Small intestine (tissue), 7 donors: ENCODE measurements around the gene IL1RN. TPM values are rescaled to one million over a fixed set of nuclear protein-coding genes. Genes with fewer than 3 reads are reported as not detected.
"Not testable (repeated sequence)": the region's sequence is repeated elsewhere in the genome, so short reads cannot be mapped to it uniquely, and the experiment has no call there.

ENCODE experiments used
- DNase-seq, 2 donors: peaks; one replicate each; pipeline versions ENCODE4 v3.0.0 to v3.0.0-alpha.2; 2013
- FAIRE-seq: peaks from 2 replicates; lab custom pipeline; 2012; peaks lifted over from hg19 to GRCh38; lab: Jason Lieb, UNC
- H3K27ac ChIP-seq, 3 donors: one replicate each; pipeline ENCODE4 v1.5.1; 2013; ENCODE audit warnings: low read length in 2 of 3, mild to moderate bottlenecking in 2 of 3, control low read depth in 1 of 3, inconsistent platforms in 1 of 3, low read depth in 1 of 3, moderate library complexity in 1 of 3
- H3K27me3 ChIP-seq, 3 donors: one replicate each; pipeline ENCODE4 v1.6.1; 2013; ENCODE audit warnings: low read length in 3 of 3, inconsistent platforms in 1 of 3; ENCODE audit not compliant: control insufficient read depth in 3 of 3, insufficient read depth in 3 of 3
- H3K36me3 ChIP-seq, 3 donors: one replicate each; pipeline ENCODE4 v1.6.1; 2013; ENCODE audit warnings: low read length in 3 of 3, inconsistent platforms in 1 of 3, low read depth in 1 of 3, mild to moderate bottlenecking in 1 of 3, moderate library complexity in 1 of 3; ENCODE audit not compliant: control insufficient read depth in 3 of 3, insufficient read depth in 2 of 3
- H3K4me1 ChIP-seq, 3 donors: one replicate each; pipeline ENCODE4 v1.6.1; 2013; ENCODE audit warnings: low read length in 2 of 3, inconsistent platforms in 1 of 3, low read depth in 1 of 3, mild to moderate bottlenecking in 1 of 3, moderate library complexity in 1 of 3; ENCODE audit not compliant: control insufficient read depth in 3 of 3, insufficient read depth in 2 of 3
- H3K4me3 ChIP-seq, 3 donors: one replicate each; pipeline ENCODE4 v1.5.1; 2013; ENCODE audit warnings: low read length in 3 of 3, control low read depth in 1 of 3, inconsistent platforms in 1 of 3, low read depth in 1 of 3, mild to moderate bottlenecking in 1 of 3, moderate library complexity in 1 of 3
- H3K9me3 ChIP-seq, 2 donors: one replicate each; pipeline ENCODE4 v1.6.1; 2013; ENCODE audit warnings: low read depth in 1 of 2, low read length in 1 of 2; ENCODE audit not compliant: control insufficient read depth in 2 of 2, insufficient read depth in 1 of 2
- WGBS, 3 donors: extraction: QIAGEN DNeasy Blood & Tissue Kit; methylation state at CpG; one replicate each; pipeline ENCODE4 v1.1.7; 2013; 5-methylcytosine and 5-hydroxymethylcytosine counted together
- polyA plus RNA-seq, 4 donors: library from polyadenylated mRNA; stranded (reverse) in 3 of 4; unstranded in 1 of 4; fragments of 200-250 nt in 3 of 4; fragments of 120-200 nt in 1 of 4; gene quantifications; one replicate each; pipeline versions ENCODE4 v1.2.1 to v1.2.3, GENCODE V29; 2013
- donor health status: healthy with polysubstance abuse.
- donor health status: control.
- donor health status: control.
- donor health status: Bipolar disorder and iron deficiency.
- donor health status: healthy.

IL1RN gene
- polyA plus RNA-seq, 4 donors, result 0.44 to 69.8 (median 24.3) TPM

DNA sequence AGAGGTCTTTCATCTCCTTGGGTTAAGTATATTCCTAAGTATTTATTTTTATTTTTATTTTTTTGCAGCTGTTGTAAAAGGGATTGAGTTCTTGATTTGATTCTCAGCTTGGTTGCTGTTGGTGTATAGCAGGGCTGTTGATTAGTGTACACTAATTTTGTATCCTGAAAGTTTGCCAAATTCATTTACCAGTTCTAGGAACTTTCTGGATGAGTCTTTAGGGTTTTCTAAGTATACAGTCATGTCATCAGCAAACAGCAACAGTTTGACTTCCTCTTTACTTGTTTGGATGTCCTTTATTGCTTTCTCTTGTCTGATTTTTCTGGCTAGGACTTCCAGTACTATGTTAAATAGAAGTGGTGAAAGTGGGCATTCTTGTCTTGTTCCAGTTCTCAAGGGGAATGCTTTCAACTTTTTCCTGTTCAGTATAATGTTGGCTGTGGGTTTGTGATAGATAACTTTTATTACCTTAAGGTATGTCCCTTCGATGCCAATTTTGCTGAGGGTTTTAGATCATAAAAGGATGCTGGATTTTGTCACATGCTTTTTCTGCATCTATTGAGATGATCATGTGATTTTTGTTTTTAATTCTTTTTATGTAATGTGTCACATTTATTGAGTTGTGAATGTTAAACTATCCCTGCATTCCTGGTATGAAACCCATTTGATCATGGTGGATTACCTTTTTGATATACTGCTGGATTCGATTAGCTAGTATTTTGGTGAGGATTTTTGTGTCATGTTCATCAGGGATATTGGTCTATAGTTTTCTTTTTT lies 30.4 kb upstream of the IL1RN start:
- H3K27me3 ChIP-seq, H3K4me1 ChIP-seq, H3K4me3 ChIP-seq, DNase-seq, H3K27ac ChIP-seq, H3K36me3 ChIP-seq, FAIRE-seq: not testable (repeated sequence)
- WGBS, 3 donors, result 55 to 96% (median 87%) methylated on average over 2 of the region's 2 CpGs
- H3K9me3 ChIP-seq, result peaks cover 0 to 13% of the 10 kb centered on the region in 2 donors

DNA sequence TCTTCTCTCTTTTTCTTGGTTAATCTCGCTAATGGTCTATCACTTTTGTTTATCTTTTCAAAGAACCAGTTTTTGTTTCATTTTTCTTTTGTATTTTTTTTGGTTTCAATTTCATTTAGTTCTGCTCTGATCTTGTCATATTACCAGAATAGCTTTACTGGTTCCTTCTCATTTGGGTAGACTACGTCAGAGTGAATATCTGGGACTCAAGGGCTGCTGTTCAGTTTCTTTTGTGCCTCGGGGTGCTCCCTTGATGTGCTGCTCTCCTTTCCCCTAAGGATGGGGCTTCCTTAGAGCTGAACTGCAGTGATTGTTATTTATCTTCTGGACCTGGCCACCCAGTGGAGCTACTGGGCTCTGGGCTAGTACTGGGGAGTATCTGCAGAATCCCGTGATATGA lies 29.4 kb upstream of the IL1RN start:
- no peak overlapping the region for H3K4me3 ChIP-seq
- WGBS, 3 donors, result 49 to 65% (median 56%) methylated on average over 4 of the region's 4 CpGs
- H3K27me3 ChIP-seq, result peaks cover 0 to 3% (median 0%) of the 10 kb centered on the region in 3 donors
- no peaks in the 10 kb centered on the region for H3K36me3 ChIP-seq
- H3K27ac ChIP-seq, result peak overlapping the region in 1 of 3 donors; percentile 64
- no peaks in the 10 kb centered on the region for H3K4me1 ChIP-seq
- FAIRE-seq (no peak), DNase-seq (no peak)
- peaks cover 0 to 17% of the 10 kb centered on the region in 2 donors for H3K9me3 ChIP-seq

DNA sequence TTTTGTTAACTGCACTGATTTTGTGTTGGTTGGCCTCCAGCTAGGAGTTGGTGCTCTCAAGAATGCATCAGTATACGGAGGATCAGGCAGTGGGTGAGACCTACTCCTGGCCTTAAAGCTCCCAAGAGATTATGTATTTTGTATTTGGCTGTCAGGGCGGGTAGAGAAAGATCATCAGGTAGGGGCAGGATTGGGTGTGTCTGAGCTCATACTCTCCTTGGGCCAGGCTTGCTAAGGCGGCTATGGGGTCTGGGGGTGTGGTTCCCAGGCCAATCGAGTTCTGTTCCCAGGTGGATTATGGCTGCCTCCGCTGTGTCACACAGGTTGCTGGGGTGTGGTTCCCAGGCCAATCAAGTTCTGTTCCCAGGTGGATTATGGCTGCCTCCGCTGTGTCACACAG lies 28.9 kb upstream of the IL1RN start:
- no peaks in the 10 kb centered on the region for H3K36me3 ChIP-seq
- DNase-seq (no peak), FAIRE-seq (no peak)
- 89 to 92% (median 91%) methylated on average over 6 of the region's 6 CpGs for WGBS, 3 donors
- peaks cover 0 to 3% (median 0%) of the 10 kb centered on the region in 3 donors for H3K27me3 ChIP-seq
- no peaks in the 10 kb centered on the region for H3K4me1 ChIP-seq
- H3K27ac ChIP-seq, result peak overlapping the region in 1 of 3 donors; percentile 64
- peaks cover 0 to 17% of the 10 kb centered on the region in 2 donors for H3K9me3 ChIP-seq
- no peak overlapping the region for H3K4me3 ChIP-seq

- 70 to 93% (median 91%) methylated on average over 2 of the region's 2 CpGs for WGBS, 3 donors
- FAIRE-seq, result no peak
- no peak overlapping the region for H3K27ac ChIP-seq
Observed at GRCh38 chr2:113102133-113102532, 25.3 kb upstream of the IL1RN start.

DNA sequence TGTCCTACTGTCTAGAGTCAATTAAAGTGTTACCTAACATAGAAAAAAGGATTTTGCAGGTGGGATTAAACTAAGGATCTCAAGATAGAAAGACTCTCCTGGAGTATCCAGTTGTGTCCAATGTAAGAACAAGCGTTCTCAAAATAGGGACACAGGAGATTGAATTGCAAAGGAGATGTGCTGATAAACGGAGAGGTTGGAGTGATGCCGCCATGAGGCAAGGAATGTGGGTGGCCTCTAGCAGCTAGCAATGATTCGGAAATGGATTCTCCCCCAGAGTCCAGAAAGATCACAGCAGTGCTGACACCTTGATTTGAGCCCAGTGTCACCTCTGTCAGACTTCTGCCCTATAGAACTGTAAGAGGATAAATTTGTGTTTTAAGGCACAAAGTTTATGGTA lies 24.1 kb upstream of the IL1RN start:
- H3K27me3 ChIP-seq, result peaks cover 0 to 3% (median 0%) of the 10 kb centered on the region in 3 donors
- peaks cover 0 to 15% of the 10 kb centered on the region in 2 donors for H3K9me3 ChIP-seq
- FAIRE-seq (no peak), DNase-seq (no peak)
- H3K4me1 ChIP-seq, result no peaks in the 10 kb centered on the region
- H3K36me3 ChIP-seq, result no peaks in the 10 kb centered on the region
- no peak overlapping the region for H3K4me3 ChIP-seq
- no peak overlapping the region for H3K27ac ChIP-seq
- WGBS, 3 donors, result 90 to 98% (median 91%) methylated on average over 4 of the region's 4 CpGs

More at GRCh38 chr2:113102133-113102532, 25.3 kb upstream of the IL1RN start:
- Histone ChIP-seq H3K9me3 (peaks cover 0 to 17% of the 10 kb centered on the region in 2 donors), H3K4me1 (no peaks in the 10 kb centered on the region), H3K27me3 (peaks cover 0 to 3% (median 0%) of the 10 kb centered on the region in 3 donors), H3K36me3 (no peaks in the 10 kb centered on the region), H3K4me3 (no peak overlapping the region)
- no peak for DNase-seq

- no peak for FAIRE-seq
- WGBS, 3 donors, result 81 to 92% (median 87%) methylated on average over 3 of the region's 3 CpGs
Observed at GRCh38 chr2:113104054-113104611, 23.3 kb upstream of the IL1RN start.

GRCh38 chr2:113105047-113105785 lies 22.2 kb upstream of the IL1RN start:
- Histone ChIP-seq H3K9me3 (peaks cover 0 to 6% of the 10 kb centered on the region in 2 donors), H3K4me3 (no peak overlapping the region), H3K27me3 (peaks cover 0 to 3% (median 0%) of the 10 kb centered on the region in 3 donors), H3K4me1 (no peaks in the 10 kb centered on the region), H3K36me3 (no peaks in the 10 kb centered on the region), H3K27ac (no peak overlapping the region)
- DNase-seq (no peak), FAIRE-seq (no peak)
- 63 to 69% (median 68%) methylated on average over 6 of the region's 6 CpGs for WGBS, 3 donors

More at GRCh38 chr2:113104054-113104611, 23.3 kb upstream of the IL1RN start:
- H3K4me3 ChIP-seq, result no peak overlapping the region
- H3K9me3 ChIP-seq, result peaks cover 0 to 9% of the 10 kb centered on the region in 2 donors
- H3K4me1 ChIP-seq, result no peaks in the 10 kb centered on the region
- H3K27me3 ChIP-seq, result peaks cover 0 to 3% (median 0%) of the 10 kb centered on the region in 3 donors
- no peak for DNase-seq
- no peaks in the 10 kb centered on the region for H3K36me3 ChIP-seq
- H3K27ac ChIP-seq, result no peak overlapping the region

- Histone ChIP-seq H3K9me3 (no peaks in the 10 kb centered on the region), H3K27ac (no peak overlapping the region), H3K4me3 (no peak overlapping the region), H3K27me3 (no peaks in the 10 kb centered on the region), H3K36me3 (no peaks in the 10 kb centered on the region), H3K4me1 (no peaks in the 10 kb centered on the region)
- no peak for FAIRE-seq
- 78 to 86% (median 83%) methylated on average over 3 of the region's 3 CpGs for WGBS, 3 donors
- no peak for DNase-seq
Observed at GRCh38 chr2:113111121-113111520, 16.3 kb upstream of the IL1RN start.
